Activated T-cell treated with anti-CD3 and anti-CD28 coated beads, Interleukin-2, amount 50 U/mL, for 1 hour (primary cell): ENCODE data around the gene MRPS5.
A peak's percentile ranks its signal among the peaks of the same experiment; 100 is the strongest.

Experiments used
- DNase-seq: peaks from one replicate; pipeline ENCODE4 v3.0.0-alpha.2; 2020

Gene MRPS5

GRCh38 chr2:95086017-95086416, 35.6 kb downstream of the MRPS5 start:
- DNase-seq, result no peak

GRCh38 chr2:95082477-95082876, 39.1 kb downstream of the MRPS5 start:
- DNase-seq, result no peak

- no peak for DNase-seq
Measured at GRCh38 chr2:95079199-95079683, 42.4 kb downstream of the MRPS5 start.

GRCh38 chr2:95077861-95078603, 43.6 kb downstream of the MRPS5 start:
- DNase-seq, result no peak

GRCh38 chr2:95077530-95077825, 44.1 kb downstream of the MRPS5 start:
- DNase-seq, result no peak

GRCh38 chr2:95076705-95077529, 44.7 kb downstream of the MRPS5 start:
- DNase-seq, result peak; percentile 91

- DNase-seq, result no peak
Measured at GRCh38 chr2:95075440-95076132, 46.0 kb downstream of the MRPS5 start.

- DNase-seq, result peak; percentile 67
Measured at GRCh38 chr2:95074663-95075439, 46.8 kb downstream of the MRPS5 start.

- no peak for DNase-seq
Measured at GRCh38 chr2:95073856-95074662, 47.5 kb downstream of the MRPS5 start.

GRCh38 chr2:95072424-95072823, 49.2 kb downstream of the MRPS5 start:
- no peak for DNase-seq

- no peak for DNase-seq
Measured at GRCh38 chr2:95071856-95072255, 49.8 kb downstream of the MRPS5 start.

GRCh38 chr2:95069465-95069864, 52.1 kb downstream of the MRPS5 start:
- DNase-seq, result no peak

GRCh38 chr2:95068256-95068655, 53.4 kb downstream of the MRPS5 start:
- DNase-seq, result no peak

- DNase-seq, result no peak
Measured at GRCh38 chr2:95063086-95063958, 58.3 kb downstream of the MRPS5 start.

GRCh38 chr2:95062242-95063085, 59.1 kb downstream of the MRPS5 start:
- no peak for DNase-seq

GRCh38 chr2:95061601-95062183, 59.9 kb downstream of the MRPS5 start:
- DNase-seq, result no peak

GRCh38 chr2:95061119-95061512, 60.5 kb downstream of the MRPS5 start:
- DNase-seq, result no peak

GRCh38 chr2:95060446-95061118, 61.0 kb downstream of the MRPS5 start:
- DNase-seq, result no peak
